ENCODE data around the gene TSSK6. TPM values are rescaled to one million over a fixed set of nuclear protein-coding genes. Genes with fewer than 3 reads are reported as not detected.

TSSK6 gene
- total RNA-seq, 1 donor from 2014 or later, result 3.3 TPM

DNA sequence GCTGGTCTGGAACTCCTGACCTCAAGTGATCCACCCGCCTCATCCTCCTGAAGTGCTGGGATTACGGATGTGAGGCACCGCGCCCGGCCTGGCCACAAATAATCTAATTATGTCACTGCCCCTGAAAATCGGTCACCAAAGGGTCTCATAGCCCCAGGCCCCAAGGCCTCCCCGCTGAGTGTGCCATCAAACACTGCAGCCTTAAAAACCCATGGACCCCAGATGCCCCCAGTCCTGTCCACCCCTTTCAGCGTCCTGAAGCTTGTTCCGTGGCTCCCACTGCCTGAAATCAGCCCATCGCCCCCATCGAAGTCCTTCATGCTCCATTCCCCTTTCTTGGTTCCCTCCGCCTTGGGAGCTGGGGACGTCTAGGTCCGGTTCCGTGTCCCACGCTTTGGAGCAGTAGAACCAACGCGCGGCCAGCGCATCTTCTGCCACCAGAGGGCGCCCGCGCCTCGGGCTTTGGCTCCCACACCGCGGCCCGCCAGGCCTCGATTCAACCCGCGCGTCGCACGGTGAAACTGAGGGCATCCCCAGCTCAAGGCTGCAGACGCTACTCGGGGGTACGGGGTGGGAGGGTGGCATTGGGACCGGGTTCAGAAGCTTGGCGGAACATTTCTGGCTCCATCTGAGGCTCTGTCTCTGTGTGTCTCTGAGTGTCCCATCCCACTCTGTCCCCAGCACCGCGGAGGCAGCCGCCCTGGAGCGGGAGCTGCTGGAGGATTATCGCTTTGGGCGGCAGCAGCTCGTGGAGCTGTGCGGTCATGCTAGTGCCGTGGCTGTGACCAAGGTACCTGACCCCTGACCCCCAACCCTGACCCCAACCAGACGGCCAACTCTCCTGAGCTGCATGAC, 16.8 kb upstream of the TSSK6 start:
- intact Hi-C loops (cut with micrococcal nuclease), result loop anchor here (1.0 to 5.0 kb wide), 3 partner anchors 111 to 245 kb away; partner anchors contain the start of genes ATP13A1 and GMIP

DNA sequence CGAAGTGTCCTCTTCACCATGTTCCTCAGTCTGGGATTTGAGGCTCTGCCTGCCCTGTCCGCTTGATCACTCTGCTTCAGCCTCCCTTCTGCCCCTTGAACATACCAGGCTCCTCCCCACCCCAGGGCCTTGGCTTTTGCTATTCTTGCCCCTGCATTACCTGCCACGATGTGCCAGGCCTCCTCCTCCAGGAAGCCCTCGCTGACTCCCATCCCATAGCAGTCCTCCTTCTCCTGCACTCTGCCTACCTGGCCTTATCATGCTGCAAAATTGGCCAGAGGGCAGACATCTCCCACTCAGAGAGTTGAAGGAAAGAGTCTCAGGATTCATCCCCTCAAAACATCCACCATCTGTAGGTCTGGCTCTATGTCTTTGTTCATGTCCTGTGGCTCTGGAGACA, 15.5 kb upstream of the TSSK6 start:
- intact Hi-C loops (cut with micrococcal nuclease), result loop anchor here (5.0 kb wide), 2 partner anchors 131 to 246 kb away; partner anchors contain the start of gene ATP13A1

DNA sequence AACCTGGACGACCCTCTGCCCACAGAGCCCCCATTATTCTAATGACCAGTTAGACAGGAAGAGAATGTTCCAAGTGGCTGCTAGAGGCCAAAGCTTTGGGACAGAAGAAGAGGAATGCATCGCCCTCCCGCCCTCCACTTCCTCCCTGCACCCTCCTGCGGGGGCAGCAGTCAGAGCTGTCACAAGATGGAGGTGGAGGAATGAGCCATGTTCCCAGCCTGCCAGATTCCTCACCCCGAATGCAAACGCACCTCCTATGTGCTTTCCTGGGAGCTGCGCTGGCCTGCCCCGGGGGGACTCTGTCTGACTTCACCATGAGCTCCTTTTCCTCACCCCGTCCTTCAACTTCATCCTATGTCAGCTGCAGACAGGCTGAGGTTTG, 15.1 kb upstream of the TSSK6 start:
- intact Hi-C loops (cut with micrococcal nuclease), result loop anchor here (5.0 kb wide), 2 partner anchors 132 to 247 kb away; partner anchors contain the start of gene ATP13A1

DNA sequence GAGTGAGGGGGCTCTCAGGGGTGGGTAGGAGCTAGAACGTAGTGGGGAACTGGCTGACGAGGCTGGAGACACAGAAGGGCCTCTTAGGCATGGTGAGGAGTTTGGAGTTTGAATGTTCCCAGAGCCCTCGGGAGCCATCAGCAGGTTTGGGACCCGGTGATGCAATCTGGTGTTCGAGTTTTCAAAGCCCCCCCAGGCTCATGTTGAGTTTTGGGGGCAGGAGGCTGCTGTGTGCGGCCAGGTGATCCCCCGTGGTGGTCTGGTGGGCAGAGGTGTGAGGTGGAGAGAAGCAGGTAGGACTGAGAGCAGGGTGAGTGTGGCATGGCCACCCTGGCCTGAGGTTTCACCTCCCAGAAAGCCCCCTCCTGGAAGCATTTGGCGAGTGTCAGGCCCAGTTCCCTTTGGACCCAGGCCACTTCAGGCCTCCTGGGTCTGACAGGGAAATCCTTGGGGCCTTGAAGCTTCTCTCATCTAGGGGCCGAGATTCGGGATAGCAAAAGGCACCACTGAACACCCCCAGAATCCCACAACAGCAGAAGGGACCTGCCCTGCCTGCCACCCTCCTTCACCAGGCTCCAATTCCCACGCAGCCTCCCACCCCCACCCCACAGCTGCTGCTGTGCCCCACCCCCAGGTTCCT, 14.6 kb upstream of the TSSK6 start:
- intact Hi-C loops (cut with micrococcal nuclease), result loop anchor here (5.0 kb wide), 2 partner anchors 132 to 247 kb away; partner anchors contain the start of gene ATP13A1

DNA sequence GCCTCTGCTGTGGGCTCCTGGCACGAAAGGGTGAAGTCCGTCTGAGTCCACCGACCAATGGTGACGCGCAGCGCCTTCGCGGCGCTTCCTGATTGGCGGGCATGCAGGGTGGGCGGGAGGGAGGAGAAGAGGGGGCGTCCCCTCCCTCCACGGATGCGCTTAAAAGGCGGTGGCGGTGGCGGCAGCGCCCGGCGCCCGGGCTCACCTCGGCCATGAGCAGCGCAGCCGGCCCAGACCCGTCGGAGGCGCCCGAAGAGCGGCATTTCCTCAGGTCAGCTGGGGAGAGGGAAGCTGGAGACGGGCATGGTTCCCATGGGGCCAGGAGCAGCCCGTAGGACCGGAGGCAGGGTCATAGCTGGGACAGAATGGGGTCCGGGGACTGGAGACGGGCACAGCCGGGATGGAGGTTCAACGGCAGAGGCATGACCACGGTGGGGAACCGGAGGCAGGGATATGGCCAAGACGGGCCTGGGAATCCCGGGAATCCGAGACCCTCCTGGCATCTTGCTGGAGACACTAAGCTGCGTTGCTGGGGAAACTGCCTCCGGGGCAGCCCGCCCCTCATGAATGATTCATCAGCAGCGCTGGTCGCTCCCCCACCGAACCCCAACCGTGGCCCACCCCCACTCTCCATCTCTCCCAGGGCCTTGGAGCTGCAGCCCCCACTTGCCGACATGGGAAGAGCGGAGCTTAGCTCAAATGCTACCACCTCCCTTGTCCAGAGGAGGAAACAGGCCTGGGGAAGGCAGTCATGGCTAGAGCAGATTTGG, 13.6 kb upstream of the TSSK6 start, which contains the start of gene YJEFN3:
TSS of gene YJEFN3 (plus strand) at position 191 of the 770 bp plus-strand sequence. CDS start at position 213, 22 bp downstream.
- intact Hi-C loops (cut with micrococcal nuclease), result no loop called here

DNA sequence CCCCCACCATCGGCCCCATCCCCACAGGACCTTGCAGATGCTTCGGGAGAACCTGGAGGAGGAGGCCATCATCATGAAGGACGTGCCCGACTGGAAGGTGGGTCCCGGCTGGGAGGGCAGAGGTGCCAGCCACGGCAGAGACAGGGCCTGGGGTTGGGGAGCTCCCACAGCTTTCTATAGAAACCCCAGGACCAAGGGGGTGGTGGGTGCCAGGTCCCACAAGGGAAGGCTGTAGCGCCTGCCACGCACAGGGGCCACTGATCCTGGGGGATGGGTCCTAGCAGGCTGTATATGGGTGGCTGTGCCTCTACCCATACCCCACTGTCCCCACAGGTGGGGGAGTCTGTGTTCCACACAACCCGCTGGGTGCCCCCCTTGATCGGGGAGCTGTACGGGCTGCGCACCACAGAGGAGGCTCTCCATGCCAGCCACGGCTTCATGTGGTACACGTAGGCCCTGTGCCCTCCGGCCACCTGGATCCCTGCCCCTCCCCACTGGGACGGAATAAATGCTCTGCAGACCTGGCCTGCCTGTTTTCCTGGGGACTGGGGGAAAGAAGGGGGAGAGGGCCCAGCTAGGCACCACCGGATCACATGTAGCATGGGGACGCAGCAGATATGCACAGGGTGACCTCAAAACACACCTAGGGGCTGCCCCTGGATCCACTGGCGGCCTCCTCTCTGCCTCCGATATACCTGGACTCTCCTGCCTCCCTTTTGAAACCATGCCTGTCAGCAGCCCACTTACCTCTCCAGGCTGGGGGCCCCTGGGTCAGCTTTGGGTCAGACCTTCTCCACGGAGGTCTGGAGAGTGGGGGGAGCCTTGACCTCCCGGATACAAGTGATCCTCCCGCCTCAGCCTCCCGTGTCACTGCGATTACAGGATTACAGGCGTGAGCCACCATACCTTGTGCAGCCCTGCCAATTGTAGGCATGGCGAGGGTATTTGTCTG, 12.6 kb upstream of the TSSK6 start:
- intact Hi-C loops (cut with micrococcal nuclease), result no loop called here

DNA sequence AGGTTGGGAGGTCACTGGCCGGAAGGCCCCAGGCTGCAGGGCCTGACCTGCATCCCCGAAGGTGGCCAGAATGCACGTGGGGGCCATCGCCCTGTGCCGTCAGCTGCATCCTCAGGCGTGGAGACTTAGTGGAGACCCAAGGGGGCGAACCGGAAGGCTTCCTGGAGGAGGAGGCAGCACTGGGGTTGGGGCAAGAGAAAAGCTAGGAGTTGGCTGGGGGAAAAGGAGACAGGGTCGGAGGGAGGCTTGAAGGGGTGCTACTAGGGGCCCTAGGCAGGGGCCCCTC, 12.0 kb upstream of the TSSK6 start:
- intact Hi-C loops (cut with micrococcal nuclease), result no loop called here

DNA sequence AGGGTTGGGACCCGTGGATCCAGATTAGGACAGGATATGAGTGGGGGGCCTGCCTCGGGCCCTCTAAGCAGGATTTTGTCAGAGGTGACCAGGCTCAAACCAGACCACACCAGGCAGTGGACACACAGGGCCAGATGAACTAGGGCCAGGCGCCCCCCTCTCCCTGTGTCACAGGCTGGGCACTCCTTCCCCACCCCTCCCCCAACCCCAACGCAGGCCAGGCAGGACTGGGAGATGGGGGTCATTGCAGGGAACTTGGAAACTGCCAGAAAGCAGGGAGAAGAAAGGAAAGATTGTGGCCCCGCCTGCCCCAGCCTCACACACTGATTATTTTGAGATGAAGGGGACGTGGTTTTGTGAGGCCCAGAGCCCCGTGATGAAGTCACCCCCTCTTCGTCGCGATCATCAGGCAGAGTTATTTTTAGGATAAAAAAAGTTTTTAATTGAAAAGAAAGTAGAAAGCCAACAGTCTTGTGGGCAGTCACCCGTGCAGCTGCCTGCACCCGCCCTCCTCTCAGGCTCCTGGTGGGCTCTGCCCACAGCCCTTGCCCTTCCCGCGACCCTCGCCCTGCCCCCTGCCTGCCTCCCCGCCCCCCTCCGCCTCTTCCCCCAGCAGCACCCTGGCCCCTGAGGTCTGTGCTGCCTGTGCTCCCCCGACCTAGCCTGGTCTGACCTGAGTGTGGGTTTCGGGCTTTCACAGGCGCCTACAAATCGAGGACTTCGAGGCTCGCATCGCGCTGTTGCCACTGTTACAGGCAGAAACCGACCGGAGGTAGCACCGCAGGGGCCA, 11.4 kb upstream of the TSSK6 start:
- intact Hi-C loops (cut with micrococcal nuclease), result no loop called here

DNA sequence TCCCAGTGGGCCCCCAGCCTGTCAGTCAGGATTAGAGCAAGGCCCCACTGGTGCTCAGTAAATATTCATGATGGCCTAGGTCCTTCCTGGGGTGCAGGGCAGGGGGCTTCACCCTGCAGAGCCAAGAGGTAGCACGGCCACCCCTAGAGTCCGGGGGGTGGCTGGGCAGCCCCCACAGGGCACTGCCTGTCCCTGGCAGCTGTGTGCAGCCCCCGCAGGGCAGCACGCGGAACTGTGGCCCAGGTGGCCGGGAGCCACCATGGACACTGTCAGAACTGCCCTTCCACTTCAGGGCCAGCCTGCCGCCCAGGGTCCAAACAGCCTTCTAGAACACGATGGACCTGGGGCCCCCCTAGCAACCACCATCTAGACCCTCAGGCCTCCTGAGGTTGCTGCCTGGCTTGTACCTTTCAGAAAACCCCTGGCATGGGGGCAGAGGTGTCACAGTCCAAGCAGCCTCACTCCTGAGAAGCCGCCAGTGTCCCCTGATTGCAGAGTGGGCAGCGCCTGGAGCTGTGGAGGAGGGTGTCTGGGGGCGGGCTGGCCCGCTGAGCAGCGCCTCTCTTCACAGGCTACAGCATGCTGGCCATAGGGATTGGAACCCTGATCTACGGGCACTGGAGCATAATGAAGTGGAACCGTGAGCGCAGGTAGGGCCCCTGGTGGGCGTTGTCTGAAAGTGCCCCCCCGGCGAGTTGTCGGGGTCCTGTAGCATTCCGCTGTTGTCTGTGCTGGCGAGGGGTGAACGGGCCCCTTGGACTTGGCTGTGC, 10.4 kb upstream of the TSSK6 start:
- intact Hi-C loops (cut with micrococcal nuclease), result no loop called here

DNA sequence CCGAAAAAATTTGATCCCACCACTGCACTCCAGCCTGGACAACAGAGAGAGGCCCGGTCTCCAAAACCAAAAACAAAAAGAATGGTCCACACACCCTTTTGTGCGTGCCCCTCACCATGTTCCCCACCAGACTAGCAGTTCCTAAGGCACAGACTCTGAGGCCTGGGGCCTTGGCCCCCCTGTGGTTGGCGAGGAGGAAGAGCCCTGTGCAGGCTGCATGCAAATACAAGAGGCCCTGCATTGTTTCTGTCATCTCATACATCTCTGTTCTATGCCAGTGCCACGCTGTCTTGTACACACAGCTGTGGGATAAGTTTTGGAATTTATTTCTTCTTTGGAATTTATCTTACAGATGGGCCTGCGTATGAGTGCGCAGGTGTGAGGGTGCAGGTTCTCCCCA, 8.7 kb upstream of the TSSK6 start:
- intact Hi-C loops (cut with micrococcal nuclease), result no loop called here

DNA sequence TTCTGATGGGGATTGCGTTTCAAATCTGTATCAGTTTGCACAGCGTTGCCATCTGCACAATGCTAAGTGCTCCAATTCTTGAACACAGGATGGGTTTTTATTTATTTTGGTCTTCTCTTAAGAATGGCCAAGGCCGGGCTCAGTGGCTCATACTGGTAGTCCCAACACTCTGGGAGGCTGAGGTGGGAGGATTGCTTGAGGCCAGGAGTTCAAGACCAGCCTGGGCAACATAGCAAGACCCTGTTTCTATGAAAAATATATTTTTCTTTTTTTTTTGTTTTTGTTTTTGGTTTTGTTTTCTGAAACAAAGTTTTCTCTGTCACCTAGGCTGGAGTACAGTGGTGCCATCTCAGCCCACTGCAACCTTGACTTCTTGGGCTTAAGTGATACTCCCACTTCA, 7.8 kb upstream of the TSSK6 start:
- intact Hi-C loops (cut with micrococcal nuclease), result no loop called here

DNA sequence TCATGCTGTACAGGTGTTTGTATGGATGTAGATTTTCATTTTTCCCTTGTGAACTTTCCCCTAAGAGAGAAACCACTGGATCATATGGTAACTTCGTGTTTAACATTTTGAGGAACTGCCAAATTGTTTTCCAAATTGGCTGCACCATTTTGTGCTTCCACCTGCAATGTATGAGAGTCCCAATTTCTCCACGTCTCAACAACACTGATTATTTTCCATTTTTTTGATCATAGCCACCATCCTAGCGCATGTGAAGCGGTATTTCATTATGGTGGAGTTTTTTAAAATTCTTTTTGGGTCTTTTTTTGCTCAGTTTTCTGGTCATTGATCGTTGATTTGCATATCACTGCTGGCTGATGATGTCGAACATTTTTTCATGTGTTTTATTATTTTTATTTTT, 5.6 kb upstream of the TSSK6 start:
- intact Hi-C loops (cut with micrococcal nuclease), result no loop called here

DNA sequence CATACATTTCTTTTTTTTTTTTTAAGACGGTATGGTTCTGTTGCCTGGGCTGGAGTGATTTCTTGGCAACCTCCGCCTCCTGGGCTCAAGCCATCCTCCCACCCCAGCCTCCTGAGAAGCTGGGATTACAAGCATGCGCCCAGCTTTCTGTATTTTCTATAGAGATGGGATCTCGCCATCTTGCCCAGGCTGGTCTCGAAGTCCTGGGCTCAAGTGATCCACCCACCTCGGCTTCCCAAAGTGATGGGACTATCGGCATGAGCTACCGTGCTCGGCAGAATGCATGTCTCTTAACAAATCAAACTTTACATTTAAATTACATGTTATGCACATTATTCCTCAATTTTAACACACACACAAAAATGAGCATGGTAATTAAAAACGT, 1.9 kb upstream of the TSSK6 start:
- intact Hi-C loops (cut with micrococcal nuclease), result no loop called here

DNA sequence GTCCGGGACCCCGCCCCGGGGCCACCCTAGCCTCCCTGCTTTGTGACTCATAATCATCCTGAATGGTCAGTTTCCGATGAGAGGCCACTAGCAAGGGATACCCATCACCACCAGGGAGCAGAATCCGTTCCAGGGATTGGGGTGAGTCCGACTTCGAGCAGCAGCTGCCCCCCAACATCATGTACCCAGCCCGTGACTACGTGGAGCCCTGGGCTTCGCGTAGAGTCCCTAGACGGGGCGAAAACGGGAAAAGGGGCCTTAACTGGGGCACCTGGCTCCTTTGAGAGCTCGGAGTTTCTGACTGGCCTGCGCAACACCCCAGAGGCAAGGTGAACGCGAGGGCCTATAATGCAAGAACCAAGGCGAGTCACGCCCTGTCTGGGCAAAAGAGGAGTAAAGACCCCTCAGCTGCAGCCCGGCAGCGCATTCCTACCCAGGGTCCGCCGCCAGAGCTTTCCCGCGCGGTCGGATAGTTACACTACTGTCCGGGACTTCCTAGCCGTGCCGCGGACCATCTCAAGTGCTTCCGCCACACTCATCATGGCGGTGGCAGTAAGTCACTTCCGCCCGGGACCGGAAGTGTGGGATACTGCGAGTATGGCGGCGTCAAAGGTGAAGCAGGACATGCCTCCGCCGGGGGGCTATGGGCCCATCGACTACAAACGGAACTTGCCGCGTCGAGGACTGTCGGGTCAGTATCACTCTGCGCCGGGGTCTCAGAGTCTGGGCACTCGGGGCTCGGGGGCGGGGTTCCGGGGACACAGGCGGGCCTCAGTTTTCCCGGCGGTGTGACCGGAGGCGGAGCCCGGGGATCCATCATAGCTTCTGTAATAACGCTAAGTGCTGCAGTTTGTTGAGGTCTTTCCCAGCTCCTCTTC, 533 bp upstream of the TSSK6 start, which contains the start of gene NDUFA13:
TSS of gene NDUFA13 (plus strand) at position 584 of the 878 bp plus-strand sequence. CDS start at position 598, 14 bp downstream.
- intact Hi-C loops (cut with micrococcal nuclease), result loop anchor here (1.0 kb wide), 2 partner anchors 27 to 196 kb away; partner anchors contain the start of genes MAU2 and SUGP1

DNA sequence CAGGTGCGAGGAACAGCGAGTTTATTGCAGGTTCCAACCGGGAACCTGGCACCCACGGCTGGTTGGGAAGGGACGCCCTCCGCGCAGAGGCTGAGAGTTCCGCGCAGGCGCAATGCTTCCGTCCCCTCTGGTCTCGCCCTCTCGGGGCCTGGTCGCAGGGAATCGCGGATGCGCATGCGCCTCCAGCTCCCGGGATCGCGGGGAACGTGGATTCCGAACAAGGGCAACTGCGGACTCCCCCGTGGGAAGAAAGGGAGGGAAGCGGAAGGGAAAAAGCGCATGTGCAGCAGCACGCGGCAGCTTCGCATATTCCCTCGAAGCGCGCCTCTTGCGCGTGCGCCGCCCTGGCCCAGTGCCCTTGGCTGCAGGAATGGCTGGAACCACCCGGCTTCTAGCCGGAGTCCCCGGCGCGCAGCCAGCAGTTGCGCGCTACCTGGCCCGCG, 1.1 kb downstream of the TSSK6 start:
- intact Hi-C loops (cut with micrococcal nuclease), result no loop called here

DNA sequence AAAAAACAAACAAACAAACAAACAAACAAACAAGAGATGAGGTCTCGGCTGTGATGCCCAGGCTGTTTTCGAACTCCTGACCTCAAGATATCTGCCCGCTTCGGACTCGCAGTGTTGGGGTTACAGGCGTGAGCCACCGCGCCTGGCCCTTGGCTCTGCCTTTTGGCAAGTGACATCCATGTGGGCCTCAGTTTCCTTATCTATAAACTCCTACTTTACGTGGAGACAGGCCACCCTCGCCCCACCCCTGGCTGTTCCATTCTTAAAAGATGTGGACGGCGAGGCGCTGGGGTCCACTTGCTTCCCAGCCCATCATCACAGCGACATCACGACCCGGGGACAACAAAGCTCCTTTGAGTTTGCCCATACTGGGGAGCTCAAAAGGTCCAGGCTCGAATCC, 1.7 kb downstream of the TSSK6 start:
- intact Hi-C loops (cut with micrococcal nuclease), result no loop called here

DNA sequence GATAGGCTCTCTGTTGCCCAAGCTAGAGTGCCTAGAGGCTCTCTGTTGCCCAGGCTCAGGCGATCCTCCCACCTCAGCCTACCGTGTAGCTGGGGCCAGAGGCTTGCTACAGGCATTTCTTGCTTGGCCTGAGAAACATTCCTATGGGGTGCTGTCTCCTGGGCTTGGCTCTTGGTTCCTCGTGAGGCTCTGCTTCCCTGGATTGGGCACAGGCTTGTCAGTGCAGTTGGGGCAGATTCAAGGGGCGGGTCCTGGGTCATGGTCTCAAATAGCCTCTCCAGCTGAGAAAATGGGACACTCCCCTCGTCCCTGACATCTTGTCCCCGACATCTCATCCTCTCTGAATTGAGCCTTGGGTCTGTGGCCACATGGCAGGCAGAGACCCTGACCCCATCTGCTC, 4.9 kb downstream of the TSSK6 start:
- intact Hi-C loops (cut with micrococcal nuclease), result no loop called here

DNA sequence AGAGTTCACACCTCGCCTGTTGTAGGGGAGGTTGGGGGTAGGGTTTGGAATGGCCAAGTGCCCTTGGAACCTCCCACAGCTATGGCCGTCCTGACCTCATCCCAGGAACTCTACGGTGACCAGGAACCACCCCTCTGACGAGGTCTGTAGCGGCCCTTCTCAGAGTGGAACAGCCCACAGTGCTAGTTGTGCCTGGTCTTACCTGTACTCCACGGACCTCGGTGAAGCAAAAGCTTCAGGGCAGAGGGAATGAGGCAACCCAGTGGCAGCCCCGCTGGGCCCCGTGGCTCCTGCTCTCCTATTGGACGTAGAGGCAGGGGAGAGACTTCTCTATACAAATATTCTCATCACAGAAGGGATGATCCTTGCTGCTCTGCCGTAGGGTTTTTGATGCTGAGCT, 7.1 kb downstream of the TSSK6 start:
- intact Hi-C loops (cut with micrococcal nuclease), result no loop called here
